LoVo (cell line): ENCODE data around the gene A4GALT.
"Not testable (repeated sequence)": the region's sequence is repeated elsewhere in the genome, so short reads cannot be mapped to it uniquely, and the experiment has no call there.

Experiments used
- DNase-seq: peaks from one replicate; pipeline ENCODE4 v3.0.0-alpha.2; 2016; ENCODE audit warnings: low spot score

The A4GALT gene

DNA sequence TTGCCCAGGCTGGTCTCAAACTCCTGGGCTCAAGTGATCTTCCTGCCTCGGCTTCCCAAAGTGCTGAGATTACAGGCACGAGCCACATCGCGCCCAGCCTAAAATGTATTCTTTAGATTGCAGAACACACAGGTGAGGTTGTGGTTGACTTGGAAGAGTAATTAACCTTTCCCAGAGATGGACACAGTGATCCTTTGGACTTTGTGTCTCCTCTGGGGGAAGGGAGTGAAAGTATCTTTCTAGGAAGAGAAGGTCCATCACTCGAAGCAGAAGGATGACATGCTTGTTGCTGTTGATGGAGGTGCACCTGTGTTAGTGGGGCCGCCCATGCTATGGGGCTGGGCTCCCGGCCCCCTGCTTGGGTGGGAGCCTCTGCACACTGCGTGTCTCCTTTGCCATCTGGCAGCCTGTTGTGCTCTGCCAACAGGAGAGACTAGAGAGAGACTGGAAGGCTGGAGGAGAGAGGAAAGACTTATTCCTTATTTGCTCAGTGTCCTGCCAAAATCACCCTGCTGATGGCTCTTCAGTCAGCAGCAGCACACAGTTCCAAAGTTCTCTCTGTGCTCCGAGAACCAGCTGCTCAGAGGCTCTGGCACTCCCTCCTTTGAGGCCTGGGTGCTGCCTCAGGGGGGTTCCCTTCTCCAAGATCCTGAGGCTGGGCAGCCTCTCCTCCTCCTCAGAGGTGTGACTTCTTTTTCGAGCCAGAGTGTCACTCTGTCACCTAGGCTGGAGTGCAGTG, 38.4 kb downstream of the A4GALT start:
- no peak for DNase-seq

DNA sequence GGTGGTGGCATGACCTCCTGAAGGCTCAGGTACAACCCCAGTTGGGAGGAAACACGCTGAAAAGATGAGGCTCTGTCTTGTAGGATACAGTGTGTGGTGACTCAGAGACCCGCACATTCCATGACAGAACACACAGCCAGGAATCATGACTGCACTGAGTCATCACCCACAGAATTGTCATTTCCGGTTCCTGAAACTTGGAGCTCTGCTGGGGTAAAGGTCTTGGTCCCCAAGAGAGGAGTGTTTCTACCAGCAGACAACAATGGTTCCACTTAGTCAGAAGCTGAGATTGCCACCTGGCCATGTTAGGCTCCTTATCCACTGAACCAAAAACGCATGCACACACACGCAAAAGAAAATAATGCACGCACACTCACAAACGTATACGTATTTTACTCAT, 40.0 kb downstream of the A4GALT start:
- DNase-seq, result peak; percentile 84

DNA sequence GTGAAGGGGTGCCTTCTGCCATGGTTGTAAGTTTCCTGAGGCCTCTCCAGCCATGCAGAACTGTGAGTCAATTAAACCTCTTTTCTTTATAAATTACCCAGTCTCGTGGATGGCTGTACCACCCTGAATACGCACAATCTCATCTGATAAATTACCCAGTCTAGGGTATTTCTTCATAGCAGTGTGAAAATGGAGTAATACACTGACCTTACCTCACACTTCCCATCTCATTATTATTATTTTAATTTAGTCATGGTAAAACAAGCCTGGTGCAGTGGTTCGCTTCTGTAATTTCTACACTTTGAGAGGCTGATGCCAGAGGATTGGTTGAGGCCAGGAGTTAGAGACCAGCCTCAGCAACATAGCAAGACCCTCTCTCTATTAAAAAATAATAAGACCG, 41.0 kb downstream of the A4GALT start:
- DNase-seq, result no peak

DNA sequence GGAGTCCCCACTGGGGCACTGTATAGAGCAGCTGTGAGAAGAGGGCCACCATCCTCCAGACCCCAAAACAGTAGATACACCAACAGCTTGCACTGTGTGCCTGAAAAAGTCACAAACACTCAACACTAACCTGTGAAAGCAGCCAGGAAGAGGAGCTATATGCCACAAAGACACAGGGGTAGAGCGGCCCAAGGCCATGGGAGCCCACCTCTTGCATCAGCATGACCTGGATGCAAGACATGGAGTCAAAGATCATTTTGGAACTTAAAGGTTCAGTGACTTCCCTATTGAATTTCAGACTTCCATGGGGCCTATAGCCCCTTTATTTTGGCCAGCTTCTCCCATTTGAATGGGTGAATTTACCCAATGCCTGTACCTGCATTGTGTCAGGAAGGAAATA, 41.8 kb downstream of the A4GALT start:
- DNase-seq, result no peak

DNA sequence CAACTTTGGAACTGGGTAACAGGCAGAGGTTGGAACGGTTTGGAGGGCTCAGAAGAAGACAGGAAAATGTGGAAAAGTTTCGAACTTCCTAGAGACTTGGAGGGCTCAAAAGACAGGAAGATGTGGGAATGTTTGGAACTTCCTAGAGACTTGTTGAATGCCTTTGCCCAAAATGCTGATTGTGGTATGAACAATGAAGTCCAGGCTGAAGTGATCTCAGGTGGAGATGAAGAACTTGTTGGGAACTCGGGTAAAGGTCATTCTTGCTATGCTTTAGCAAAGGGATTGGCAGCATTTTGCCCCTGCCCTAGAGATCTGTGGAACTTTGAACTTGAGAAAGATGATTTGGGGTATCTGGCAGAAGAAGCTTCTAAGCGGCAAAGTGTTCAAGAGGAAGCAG, 42.7 kb downstream of the A4GALT start:
- not testable (repeated sequence) for DNase-seq

DNA sequence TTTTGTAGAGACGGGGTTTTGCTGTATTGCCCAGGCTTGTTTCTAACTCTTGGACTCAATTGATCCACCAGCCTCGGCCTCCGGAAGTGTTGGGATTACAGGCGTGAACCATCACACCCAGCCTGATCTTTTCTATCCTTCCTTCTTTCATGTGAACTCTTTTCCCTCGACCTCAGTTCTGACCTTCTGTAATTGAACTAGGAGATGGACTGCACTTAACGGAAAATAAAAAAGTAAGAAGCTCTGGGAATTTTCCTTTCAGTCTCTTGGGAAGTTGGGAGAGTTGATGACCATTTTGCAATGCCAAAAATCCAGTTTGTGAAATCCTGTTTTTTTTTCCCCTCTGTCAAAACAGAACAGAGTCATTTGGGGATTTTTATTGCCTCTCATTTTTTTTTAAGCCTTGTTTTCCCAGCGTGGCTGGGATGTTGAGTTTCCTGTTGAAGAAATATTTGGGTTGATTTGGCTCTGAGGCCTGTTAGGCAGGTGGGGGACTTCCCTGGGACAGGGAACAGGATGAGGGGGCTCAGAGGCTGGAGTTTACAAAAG, 44.5 kb downstream of the A4GALT start:
- DNase-seq, result no peak

DNA sequence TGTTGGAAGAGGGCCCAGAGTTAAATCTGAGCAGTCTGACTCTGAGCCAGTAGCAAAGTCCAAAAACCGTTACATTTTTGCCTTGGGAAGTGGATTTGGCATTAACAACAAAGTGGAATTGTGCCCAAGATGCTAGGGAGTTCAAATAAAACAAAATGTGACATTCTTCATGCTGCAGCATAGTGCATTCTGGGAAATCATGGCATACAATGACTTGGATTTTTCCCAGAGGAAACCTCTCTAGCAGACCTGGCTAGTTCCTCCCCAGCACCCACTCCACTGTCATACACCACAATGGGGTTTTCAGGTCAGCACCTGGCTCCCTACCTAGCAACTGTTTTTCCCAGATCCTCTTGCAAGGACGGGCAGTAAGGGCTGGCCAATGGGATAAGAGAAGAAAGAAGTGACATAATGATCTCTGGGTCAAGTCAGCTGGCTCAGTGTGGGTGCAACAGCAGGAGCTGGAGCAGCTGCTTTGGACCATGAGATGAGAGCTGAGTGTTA, 46.7 kb downstream of the A4GALT start:
- no peak for DNase-seq

DNA sequence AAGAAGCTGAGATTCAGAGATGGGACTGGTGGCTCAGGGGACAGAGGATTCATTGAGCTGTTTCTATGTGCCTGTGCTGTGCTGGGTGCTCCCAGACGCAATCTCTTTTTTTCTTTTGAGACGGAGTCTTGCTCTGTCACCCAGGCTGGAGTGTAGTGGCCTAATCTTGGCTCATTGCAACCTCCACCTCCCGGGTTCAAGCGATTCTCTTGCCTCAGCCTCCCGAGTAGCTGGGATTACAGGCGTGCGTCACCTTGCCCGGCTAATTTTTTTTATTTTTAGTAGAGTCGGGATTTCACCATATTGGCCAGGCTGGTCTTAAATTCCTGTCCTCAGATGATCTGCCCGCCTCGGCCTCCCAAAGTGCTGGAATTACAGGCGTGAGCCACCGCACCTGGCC, 47.6 kb downstream of the A4GALT start:
- not testable (repeated sequence) for DNase-seq

DNA sequence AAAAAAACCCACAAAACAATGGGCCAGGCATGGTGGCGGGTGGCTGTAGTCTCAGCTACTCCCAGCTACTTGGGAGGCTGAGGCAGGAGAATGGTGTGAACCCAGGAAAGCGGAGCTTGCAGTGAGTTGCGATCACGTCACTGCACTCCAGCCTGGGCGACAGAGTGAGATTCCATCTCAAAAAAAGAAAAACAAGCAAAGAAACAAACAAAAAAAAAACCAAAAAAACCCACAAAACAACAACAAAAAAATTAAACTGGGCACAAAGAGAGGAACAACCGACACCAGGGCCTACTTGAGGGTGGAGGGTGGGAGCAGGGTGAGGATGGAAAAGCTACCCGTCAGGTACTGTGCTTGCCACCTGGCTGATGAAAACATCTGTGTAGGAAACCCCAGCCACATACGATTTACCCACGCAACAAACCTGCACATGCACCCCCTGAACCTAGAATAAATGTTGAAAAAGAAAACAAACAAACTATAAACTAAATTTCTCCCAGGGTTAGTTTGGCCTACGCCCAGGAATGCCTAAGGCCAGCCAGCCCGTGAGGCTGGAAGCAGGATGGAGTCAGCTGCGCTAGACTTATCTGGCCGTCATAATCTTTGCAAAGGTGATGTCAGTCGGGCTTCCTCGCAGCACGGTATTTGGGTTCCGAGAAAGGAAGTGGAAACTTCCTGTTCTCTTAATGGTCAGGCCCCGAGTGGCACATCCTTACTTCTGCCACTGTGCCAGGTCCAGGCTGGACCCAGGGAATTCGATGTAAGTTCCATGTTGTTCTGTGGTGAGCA, 49.6 kb downstream of the A4GALT start:
- DNase-seq, result no peak

DNA sequence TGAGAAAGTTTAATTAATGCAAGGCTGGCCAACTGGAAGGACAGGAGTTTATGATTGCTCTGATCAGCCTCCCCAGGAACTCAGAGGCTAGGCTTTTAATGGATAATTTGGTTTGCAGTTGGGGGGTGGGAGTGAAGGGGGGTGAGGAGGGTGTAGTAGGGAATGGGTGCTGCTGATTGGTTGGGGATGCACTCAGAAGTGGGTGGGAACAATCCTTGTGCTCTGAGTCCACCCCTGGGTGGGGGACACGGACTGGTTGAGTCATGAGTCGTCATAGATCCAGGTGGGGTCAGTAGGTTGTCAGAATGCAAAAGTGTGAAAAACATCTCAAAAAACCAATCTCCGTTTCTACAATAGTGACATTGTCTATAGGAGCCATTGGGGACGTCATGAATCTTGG, 50.6 kb downstream of the A4GALT start:
- DNase-seq, result no peak

DNA sequence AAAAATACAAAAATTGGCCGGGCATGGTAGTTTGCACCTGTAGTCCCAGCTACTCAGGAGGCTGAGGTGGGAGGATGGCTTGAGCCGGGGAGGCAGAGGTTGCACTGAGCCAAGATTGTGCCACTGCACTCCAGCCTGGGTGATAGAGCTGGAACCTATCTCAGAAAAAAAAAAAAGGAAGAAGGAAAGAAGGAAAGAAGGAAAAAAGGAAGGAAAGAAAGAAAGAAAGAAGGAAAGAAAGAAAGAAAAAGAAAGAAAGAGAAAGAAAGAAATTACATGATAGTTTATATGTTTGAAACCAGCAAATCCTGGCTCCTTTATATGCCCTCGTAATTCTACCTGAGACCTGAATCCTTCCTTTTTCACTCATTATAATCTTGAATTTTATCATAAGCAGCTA, 54.3 kb downstream of the A4GALT start:
- DNase-seq, result not testable (repeated sequence)

DNA sequence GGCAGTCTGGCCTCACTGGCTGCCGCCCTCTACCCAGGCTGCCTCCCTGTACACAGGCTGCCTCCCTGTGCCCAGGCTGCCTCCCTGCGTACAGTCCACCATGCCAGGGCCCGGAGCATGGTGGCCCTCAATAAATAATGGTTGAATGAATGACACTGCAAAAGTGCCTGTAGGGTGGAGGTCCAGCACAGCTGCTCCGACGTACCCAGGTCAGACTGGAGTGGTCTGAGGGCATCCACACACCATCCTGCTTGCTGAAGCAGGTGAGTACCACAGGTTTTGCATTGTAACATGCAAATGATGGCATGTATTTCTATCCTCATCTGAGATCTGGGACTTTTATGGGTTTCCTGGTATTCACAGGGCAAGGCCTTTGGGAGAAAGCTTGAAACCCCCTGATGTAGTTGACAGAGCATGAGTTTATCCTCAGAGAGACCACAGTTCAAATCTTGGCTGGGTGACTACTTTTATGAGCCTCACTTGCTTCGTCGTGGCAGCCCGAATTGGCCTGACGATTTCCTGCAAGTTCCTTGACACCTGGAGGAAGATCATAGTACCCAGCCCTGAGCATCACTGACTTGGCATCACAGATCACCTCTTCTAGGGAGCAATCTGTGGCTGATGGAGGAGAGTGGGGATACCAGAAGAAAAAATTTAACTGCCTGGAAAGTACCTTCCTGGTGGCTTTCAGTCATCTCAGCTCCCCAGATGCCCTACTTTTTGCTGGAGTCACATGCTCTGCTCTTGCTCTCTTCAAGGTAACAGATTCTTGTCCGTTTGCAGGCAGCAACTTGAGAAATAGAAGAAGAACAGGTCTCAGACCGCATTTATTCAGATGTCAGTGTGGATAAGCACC, 55.5 kb downstream of the A4GALT start:
- DNase-seq, result no peak

DNA sequence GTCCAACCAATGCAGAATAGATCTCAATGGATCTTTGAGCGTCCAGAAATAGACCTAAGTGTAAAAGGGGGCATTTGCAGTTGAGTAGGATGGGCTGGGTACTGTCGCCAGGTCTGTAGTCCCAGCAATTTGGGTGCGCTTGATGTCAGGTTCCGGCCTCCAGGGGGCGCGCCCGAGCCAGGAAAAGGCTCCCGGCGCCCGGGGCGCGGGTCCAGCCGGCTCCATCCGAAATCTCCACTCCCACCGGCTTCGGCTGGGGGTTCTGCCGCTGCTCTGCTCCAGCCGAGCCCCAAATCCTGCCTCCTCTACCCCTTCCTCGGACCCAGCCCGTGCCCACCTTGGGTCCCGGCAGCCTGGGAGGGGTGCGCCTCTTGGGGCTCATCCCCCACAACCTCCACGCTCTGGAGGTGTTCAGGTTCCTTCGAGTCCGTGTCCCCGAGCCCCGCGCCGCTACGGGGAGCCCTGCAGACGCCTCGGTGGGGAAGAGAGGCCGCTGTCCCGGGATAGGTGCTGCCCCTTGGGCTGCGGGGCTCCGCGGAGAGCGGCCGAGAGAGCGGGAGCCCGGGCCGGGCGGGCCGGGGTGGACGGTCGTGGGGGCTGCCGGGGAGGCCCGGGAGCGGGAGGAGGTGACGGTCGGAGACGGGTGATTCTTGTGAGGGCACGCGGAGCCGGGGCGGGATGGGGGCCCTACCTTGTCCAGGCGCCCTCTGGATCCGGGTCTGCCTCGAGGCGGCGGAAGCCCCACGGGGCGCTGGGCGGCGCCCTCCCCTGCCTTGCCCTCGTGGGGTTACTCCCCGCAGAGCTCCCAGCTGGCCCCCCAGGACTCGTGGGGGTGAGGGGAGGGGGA, 58.5 kb downstream of the A4GALT start:
- DNase-seq, result peak; percentile 82

DNA sequence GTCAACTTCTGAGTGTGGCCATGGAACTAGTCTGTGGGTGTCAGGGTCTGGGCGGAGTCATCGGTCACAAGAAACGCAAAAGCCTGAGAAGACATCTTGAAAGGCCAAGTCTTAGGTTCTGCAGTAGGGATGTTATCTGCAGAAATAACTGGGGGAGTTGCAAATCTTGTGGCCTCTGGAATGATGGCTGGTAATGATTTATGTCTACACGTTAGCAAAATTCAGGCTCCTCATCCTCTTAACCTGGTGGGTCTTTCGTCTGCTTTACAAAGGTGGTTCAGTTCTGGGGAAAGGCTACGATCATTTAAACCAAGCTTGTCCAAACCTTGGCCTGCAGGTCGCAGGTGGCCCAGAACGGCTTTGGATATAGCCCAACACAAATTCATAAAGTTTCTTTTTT, 64.1 kb downstream of the A4GALT start:
- no peak for DNase-seq

DNA sequence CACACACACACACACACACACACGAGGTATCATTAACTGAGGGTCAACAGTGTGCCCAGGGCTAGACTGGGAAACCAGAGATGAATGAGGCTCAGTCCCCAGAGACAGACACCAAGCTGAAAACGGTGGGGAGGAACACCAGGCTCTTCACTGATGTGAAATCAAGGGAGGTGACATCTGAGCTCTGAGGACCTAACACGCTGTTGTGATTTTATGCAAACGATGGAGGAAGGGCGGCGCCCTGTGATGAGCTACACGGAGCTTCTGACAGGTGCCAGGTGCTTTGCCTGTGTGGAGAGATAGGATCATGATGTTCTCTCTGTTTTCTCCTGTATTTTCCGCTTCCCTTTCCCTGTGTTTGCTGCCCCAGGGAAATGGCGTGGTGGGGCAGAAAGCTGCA, 65.0 kb downstream of the A4GALT start:
- DNase-seq, result no peak

DNA sequence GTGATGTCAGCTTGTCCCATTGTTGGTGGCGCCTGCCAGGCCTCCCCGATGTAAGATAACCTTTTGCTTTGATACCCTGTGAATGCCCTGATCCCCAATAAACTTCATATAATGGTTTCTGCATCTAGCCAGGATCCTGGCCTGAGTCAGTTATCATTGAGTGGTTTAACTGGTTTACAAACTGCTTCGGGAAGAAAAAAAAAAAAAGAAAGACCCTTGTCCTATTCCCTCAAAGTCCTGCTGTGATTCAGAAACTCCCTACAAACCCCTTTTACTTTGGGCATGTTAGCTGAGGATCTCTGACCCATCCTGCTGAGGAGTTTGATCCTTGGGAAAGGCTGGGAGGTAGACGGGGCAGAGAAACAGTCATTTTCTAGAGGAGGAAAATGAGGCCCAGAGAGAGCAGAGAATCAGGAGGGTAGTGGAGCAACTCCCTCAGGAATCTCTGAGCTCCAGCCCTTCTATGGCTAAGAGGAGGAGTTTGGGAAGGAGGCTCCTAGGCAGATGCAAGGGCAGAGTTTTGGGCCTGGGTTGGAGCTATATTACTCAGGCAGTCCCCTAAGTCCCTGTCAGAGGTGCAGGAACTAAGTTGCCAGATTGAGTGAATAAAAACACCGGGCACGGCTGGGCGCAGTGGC, 66.1 kb downstream of the A4GALT start:
- no peak for DNase-seq

DNA sequence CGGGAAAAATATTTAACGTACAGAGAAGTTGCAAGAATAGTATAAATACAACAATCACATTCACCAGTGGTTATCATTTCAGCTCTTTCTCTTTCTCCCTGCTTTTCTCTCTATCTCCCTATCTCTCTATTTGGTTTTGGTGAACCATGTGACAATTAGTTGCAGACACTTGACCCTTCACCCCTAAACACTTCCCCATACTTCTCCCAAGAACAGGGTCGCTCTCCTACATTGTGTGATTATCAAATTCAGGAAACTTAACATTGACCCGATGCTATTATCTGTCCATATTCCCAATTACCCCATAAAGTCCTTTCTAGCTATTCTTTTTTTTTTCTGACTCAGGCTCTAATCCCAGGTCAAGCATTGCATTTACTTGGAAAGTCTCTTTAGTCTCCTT, 66.7 kb downstream of the A4GALT start:
- DNase-seq, result no peak

DNA sequence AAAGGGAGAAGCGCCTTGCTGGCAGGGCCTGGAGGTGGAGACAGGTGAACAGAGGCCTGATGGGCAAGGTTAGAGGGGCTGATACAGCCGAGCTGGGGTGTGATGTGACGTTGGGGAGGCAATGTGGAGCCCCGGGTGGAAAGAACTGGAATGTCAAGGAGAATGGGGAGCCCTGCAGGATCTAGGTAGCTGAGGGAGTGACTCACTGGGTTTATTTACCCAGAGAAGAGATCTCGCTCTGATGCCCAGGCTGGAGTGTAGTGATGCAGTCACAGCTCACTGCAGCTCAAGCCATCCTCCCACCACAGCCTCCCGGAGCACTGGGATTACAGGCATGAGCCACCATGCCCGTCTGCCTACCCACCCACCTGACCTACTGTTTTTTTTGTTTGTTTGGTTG, 69.5 kb downstream of the A4GALT start:
- no peak for DNase-seq

DNA sequence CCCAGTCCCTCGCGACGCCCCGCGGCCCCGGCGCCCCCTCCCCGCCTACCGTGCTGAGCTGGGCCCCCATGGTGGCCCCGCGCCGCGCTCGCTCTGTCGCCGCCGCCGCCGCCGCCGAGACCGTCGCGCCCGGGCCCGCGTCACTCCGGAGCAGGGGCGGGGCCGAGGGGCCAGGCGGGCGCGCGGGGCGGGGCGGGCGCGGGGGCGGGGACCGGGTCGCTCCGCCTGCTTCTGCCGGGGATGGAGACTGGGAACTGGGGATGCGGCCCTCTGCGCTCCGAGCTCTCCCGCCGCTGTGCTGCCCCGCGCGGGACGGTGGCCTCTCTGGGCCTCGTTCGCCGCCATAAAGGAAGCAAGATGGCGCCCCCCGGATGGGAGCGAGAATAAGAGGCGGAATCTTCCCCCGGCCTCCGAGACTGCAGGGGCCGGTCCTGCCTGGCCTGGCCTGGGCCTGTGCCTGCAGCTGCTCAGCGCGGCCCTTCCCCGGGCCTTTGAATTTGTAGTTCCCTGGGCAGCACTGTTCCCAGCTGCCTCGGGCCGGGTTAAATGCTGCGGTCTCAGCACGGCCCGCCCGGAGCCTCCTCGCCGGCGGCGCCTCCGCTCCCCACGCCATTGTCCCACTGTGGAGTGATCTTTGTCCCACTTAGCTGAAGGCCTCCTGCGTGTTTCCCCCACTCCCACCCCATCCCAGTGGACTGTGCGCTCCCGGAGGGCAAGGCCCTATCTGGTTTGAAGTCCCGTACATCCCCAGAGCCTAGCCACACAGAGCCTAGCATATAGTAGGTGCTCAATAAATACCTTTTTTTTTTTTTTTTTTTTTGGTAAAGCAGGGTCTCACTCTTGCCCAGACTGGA, 71.2 kb downstream of the A4GALT start, which contains the start of gene CYB5R3:
CYB5R3 (minus strand) TSS at position 147 of the 854 bp plus-strand sequence; CDS start at position 70, 77 bp downstream.
- peak; percentile 88 for DNase-seq
